ENCODE measurements around the gene MMP19.

Gene MMP19

GRCh38 chr12:55812088-55812487 is 30.6 kb downstream of the MMP19 start:
- DNase-seq = no peak

- no peak for DNase-seq
These were observed 33.5 kb downstream of the MMP19 start for GRCh38 chr12:55809274-55809673.

GRCh38 chr12:55806982-55807381 is 35.8 kb downstream of the MMP19 start:
- DNase-seq = no peak

GRCh38 chr12:55797550-55797949 is 45.2 kb downstream of the MMP19 start:
- DNase-seq = no peak

- DNase-seq = peak; percentile 34
These were observed 45.7 kb downstream of the MMP19 start for GRCh38 chr12:55797068-55797467.

- no peak for DNase-seq
These were observed 46.8 kb downstream of the MMP19 start for GRCh38 chr12:55795950-55796349.

GRCh38 chr12:55789893-55790292 is 52.8 kb downstream of the MMP19 start:
- no peak for DNase-seq

- DNase-seq = no peak
These were observed 53.6 kb downstream of the MMP19 start for GRCh38 chr12:55789171-55789570.

- no peak for DNase-seq
These were observed 54.2 kb downstream of the MMP19 start for GRCh38 chr12:55788546-55788945.

All from CD4-positive, alpha-beta T cell treated with Interleukin-12 subunit alpha and Interleukin-12 subunit beta, for 1 hour (primary cell).